K562 (cell line): ENCODE measurements around the gene BCAR3. TPM values are rescaled to one million over a fixed set of nuclear protein-coding genes. Genes with fewer than 3 reads are reported as not detected.

Source experiments
- ATAC-seq: fragments of 200-7000 bp; cut with Tn5 transposase; 3 replicates; pipeline ENCODE4 v1.9.1; 2020; ENCODE audit warnings: moderate library complexity
- BruUV-seq: library from RNA; stranded (reverse); fragments of 400-500 nt; replicated peaks from 2 replicates; lab custom pipeline; 2021; lab: Mats Ljungman, UMichigan
- CTCF ChIA-PET: fragments of 300-600 bp; formaldehyde crosslinking; extraction: SDS; loops from one replicate; lab custom pipeline; 2021; ENCODE audit warnings: low intra/inter-chr PET ratio; lab: Yijun Ruan, JAX
- POLR2A ChIA-PET: fragments of 300-600, 350-650 bp; sonication (Branson Sonifier 250); formaldehyde crosslinking; extraction: SDS; loops from one replicate; lab custom pipeline; 2021; ENCODE audit warnings: antibody characterized with exemption, inconsistent platforms; lab: Yijun Ruan, JAX
- DNase-seq, 4 experiments: peaks; one replicate each; pipeline versions ENCODE4 v3.0.0 to v3.0.0-alpha.2; 2011 to 2018; ENCODE audit warnings: low spot score in 3 of 4, mixed read lengths in 3 of 4; ENCODE audit errors: extremely low read depth in 1 of 4
- FAIRE-seq: peaks from 2 replicates; lab custom pipeline; 2011; peaks lifted over from hg19 to GRCh38; lab: Jason Lieb, UNC
- H2AFZ ChIP-seq: 2 replicates; pipeline ENCODE4 v1.6.0; 2011; ENCODE audit warnings: low read depth, low read length, control low read depth, inconsistent platforms
- H3K27ac ChIP-seq: fragments of 200-600 bp; 3 replicates; pipeline ENCODE4 v1.8.0; 2011; ENCODE audit warnings: low read depth, mild to moderate bottlenecking, control low read depth, inconsistent platforms, low read length, moderate library complexity, mixed read lengths; ENCODE audit errors: extremely low read depth
- H3K27me3 ChIP-seq, 2 experiments: fragments of 300-600 bp in 1 of 2; 2 replicates in 1 of 2; 3 replicates in 1 of 2; pipeline versions ENCODE4 v1.6.0 to v1.8.0; 2011; ENCODE audit warnings: inconsistent platforms in 2 of 2, low read length in 2 of 2, mild to moderate bottlenecking in 1 of 2, mixed read lengths in 1 of 2, moderate library complexity in 1 of 2; ENCODE audit not compliant: control insufficient read depth in 2 of 2, insufficient read depth in 2 of 2
- H3K36me3 ChIP-seq: fragments of 300-600 bp; 3 replicates; pipeline ENCODE4 v1.8.0; 2011; ENCODE audit warnings: mild to moderate bottlenecking, low read length, inconsistent platforms; ENCODE audit not compliant: control insufficient read depth, insufficient read depth
- H3K4me1 ChIP-seq, 2 experiments: fragments of 200-600 bp in 1 of 2; replicated peaks in 1 of 2; 2 replicates in 1 of 2; 3 replicates in 1 of 2; pipeline versions ENCODE4 v1.5.1 to v1.8.0; 2011; ENCODE audit warnings: inconsistent platforms in 2 of 2, low read length in 2 of 2, mild to moderate bottlenecking in 1 of 2, mixed read lengths in 1 of 2, moderate library complexity in 1 of 2; ENCODE audit not compliant: control insufficient read depth in 2 of 2, insufficient read depth in 2 of 2
- H3K4me2 ChIP-seq: 2 replicates; pipeline ENCODE4 v1.6.1; 2011; ENCODE audit warnings: low read length, control low read depth, inconsistent platforms, mixed read lengths; ENCODE audit not compliant: insufficient read depth
- H3K4me3 ChIP-seq: fragments of 200-600 bp; sonication (generic), shearing (Covaris generic); 2 replicates; pipeline ENCODE4 v1.5.1; 2016; ENCODE audit warnings: control low read depth, inconsistent platforms
- H3K79me2 ChIP-seq: fragments of 200-600 bp; 3 replicates; pipeline ENCODE4 v1.8.0; 2011; ENCODE audit warnings: low read length, inconsistent platforms; ENCODE audit not compliant: control insufficient read depth, insufficient read depth
- H3K9ac ChIP-seq, 2 experiments: 2 replicates each; pipeline versions ENCODE4 v1.6.0 to v1.6.1; 2011; ENCODE audit warnings: low read depth in 2 of 2, low read length in 2 of 2, control low read depth in 1 of 2, inconsistent platforms in 1 of 2, mild to moderate bottlenecking in 1 of 2, mixed read lengths in 1 of 2; ENCODE audit not compliant: insufficient read depth in 1 of 2
- H3K9me1 ChIP-seq: one replicate; pipeline ENCODE4 v1.6.0; 2011; ENCODE audit warnings: inconsistent platforms, mild to moderate bottlenecking, low read length, moderate library complexity; ENCODE audit not compliant: control insufficient read depth, insufficient read depth
- H3K9me3 ChIP-seq: replicated peaks from 2 replicates; pipeline ENCODE4 v1.5.1; 2011; ENCODE audit warnings: low read depth, low read length, inconsistent platforms; ENCODE audit not compliant: control insufficient read depth, insufficient read depth
- H4K20me1 ChIP-seq: replicated peaks from 2 replicates; pipeline ENCODE4 v1.6.1; 2011; ENCODE audit warnings: low read length, inconsistent platforms, mixed read lengths; ENCODE audit not compliant: control insufficient read depth, insufficient read depth
- E2F5 ChIP-seq: sonication (generic); formaldehyde crosslinking; IDR thresholded peaks from 2 replicates; pipeline ENCODE4 v1.8.0; 2022; ENCODE audit warnings: mild to moderate bottlenecking, missing genetic modification reagents
- FOXJ3 ChIP-seq: sonication (generic); formaldehyde crosslinking; IDR thresholded peaks from 2 replicates; pipeline ENCODE4 v1.4.0; 2020; ENCODE audit warnings: mild to moderate bottlenecking, missing genetic modification reagents
- FUS ChIP-seq: fragments of 200-400 bp; formaldehyde crosslinking; optimal IDR thresholded peaks from 2 replicates; pipeline ENCODE3; 2017; ENCODE audit warnings: low read depth, low read length
- HMG20B ChIP-seq: fragments of 250-450 bp; sonication (Bioruptor Pico); IDR thresholded peaks from 2 replicates; pipeline ENCODE4 v1.5.0; 2021; ENCODE audit warnings: mild to moderate bottlenecking
- MED1 ChIP-seq: sonication (generic); formaldehyde crosslinking; IDR thresholded peaks from 2 replicates; pipeline ENCODE4 v1.8.1; 2023; ENCODE audit warnings: missing genetic modification reagents, borderline replicate concordance
- NFIC ChIP-seq: fragments of 450-650 bp; IDR thresholded peaks from 2 replicates; pipeline ENCODE4 v1.6.1; 2017; ENCODE audit warnings: mild to moderate bottlenecking, inconsistent platforms
- NFIX ChIP-seq: fragments of 250-450 bp; sonication (Bioruptor Pico); IDR thresholded peaks from 2 replicates; pipeline ENCODE4 v1.4.0; 2020; ENCODE audit warnings: low read depth, mild to moderate bottlenecking, moderate library complexity
- THRA ChIP-seq: fragments of 450-650 bp; IDR thresholded peaks from 2 replicates; pipeline ENCODE4 v1.6.1; 2017; ENCODE audit warnings: mild to moderate bottlenecking, moderate library complexity
- XRCC4 ChIP-seq: IDR thresholded peaks from one replicate; pipeline ENCODE4 v1.6.1; 2011; ENCODE audit not compliant: insufficient read depth, insufficient read length; ENCODE audit errors: extremely low read depth
- ZNF41 ChIP-seq: fragments of 250-450 bp; sonication (Bioruptor Pico); conservative IDR thresholded peaks from 2 replicates; pipeline ENCODE4 v1.4.0; 2020; ENCODE audit warnings: mild to moderate bottlenecking
- ZNF589 ChIP-seq: fragments of 200-800 bp; sonication (Bioruptor generic); IDR thresholded peaks from 2 replicates; pipeline ENCODE4 v1.6.1; 2016; ENCODE audit warnings: low read depth, missing genetic modification characterization, missing compliant biosample characterization
- WGBS: fragments of 100-300 bp; shearing (Covaris generic); methylation state at CpG from one replicate; pipeline ENCODE4 v1.1.6; 2016; ENCODE audit warnings: low coverage, mixed read lengths; ENCODE audit not compliant: insufficient coverage; ENCODE audit errors: missing lambda C conversion rate; 5-methylcytosine and 5-hydroxymethylcytosine counted together
- in situ Hi-C: fragments of 300-500 bp; cut with MboI; formaldehyde crosslinking; loops from 4 replicates; pipeline ENCODE4 v1.15.0; 2018; ENCODE audit warnings: inconsistent platforms, mixed read lengths
- intact Hi-C: fragments of 100-400 bp; cut with micrococcal nuclease; formaldehyde crosslinking; loops from 2 replicates; pipeline ENCODE4 v1.14.2; 2022
- polyA plus RNA-seq, 8 experiments: library from polyadenylated mRNA; depleted of rRNA in 4 of 8; stranded (reverse) in 5 of 8; unstranded in 3 of 8; fragments of >200 nt; fragmentation: Nextera tagmentation in 2 of 8; fragmentation: Illumina TruSeq in 1 of 8; extraction: Ambion mirVana in 2 of 8; extraction: Trizol in 1 of 8; gene quantifications; 2 replicates each; pipeline versions ENCODE4 v1.2.1 to v1.2.3, GENCODE V29; 2011 to 2014; ENCODE audit warnings: inconsistent platforms in 1 of 8, missing spikeins in 1 of 8
- total RNA-seq, 7 experiments: library from RNA; depleted of rRNA in 6 of 7; stranded (reverse); fragments of >200 nt in 6 of 7; fragmentation: Illumina TruSeq in 2 of 7; extraction: Trizol in 2 of 7; gene quantifications; 2 replicates each; pipeline versions ENCODE4 v1.2.1 to v1.2.3, GENCODE V29; 2011 to 2021; ENCODE audit warnings: low replicate concordance in 1 of 7
- TF ChIP-seq, protein P1 (sequence below), 3 experiments: fragments of 200-800 bp in 1 of 3; fragments of 250-450 bp in 1 of 3; fragments of 450-650 bp in 1 of 3; sonication (Bioruptor Pico) in 1 of 3; sonication (Bioruptor generic) in 1 of 3; formaldehyde crosslinking in 1 of 3; IDR thresholded peaks; 2 replicates each; pipeline versions ENCODE4 v1.6.1 to v1.8.0; 2016 to 2022; ENCODE audit warnings: mild to moderate bottlenecking in 2 of 3, missing genetic modification characterization in 2 of 3, missing compliant biosample characterization in 1 of 3, moderate library complexity in 1 of 3
- TF ChIP-seq, protein P2 (sequence below): fragments of 250-450 bp; sonication (Bioruptor Pico); IDR thresholded peaks from 2 replicates; pipeline ENCODE4 v1.5.0; 2020; ENCODE audit warnings: mild to moderate bottlenecking, borderline replicate concordance

The BCAR3 gene
- total and polyA plus RNA-seq, 9 of the 15 experiments (the other 6 are each of a cell fraction or from before 2014, with no cell fraction given), result 1.8 to 6.3 (median 3.8) TPM

- H3K9ac ChIP-seq, result no peak overlapping the region
- H3K4me3 ChIP-seq, result no peak overlapping the region
- peaks cover 0 to 8% of the 10 kb centered on the region in 2 experiments for H3K4me1 ChIP-seq
- H3K9me3 ChIP-seq, result no peaks in the 10 kb centered on the region
- H3K36me3 ChIP-seq, result no peaks in the 10 kb centered on the region
- no peak overlapping the region for H3K27ac ChIP-seq
- FAIRE-seq, result no peak
- 59% methylated on average over 17 of the region's 17 CpGs for WGBS
- BruUV-seq, result no TSS peak
- CTCF ChIA-PET, result no interaction called here
- in situ Hi-C loops (no loop called here), intact Hi-C loops (no loop called here)
- H2AFZ ChIP-seq, result peak overlapping the region; percentile 70
- POLR2A ChIA-PET, result interaction anchor here (0.7 to 0.9 kb wide), 2 partner anchors 25 to 394 kb away, joined by 3 read pairs; no protein-coding TSS in a partner anchor
- H3K9me1 ChIP-seq, result no peaks in the 10 kb centered on the region
- peaks cover 9 to 11% of the 10 kb centered on the region in 2 experiments; a peak in 3 of 5 replicates for H3K27me3 ChIP-seq
- H4K20me1 ChIP-seq, result no peaks in the 10 kb centered on the region
- peak; percentile 79 for ATAC-seq
- H3K79me2 ChIP-seq, result no peaks in the 10 kb centered on the region
- H3K4me2 ChIP-seq, result no peak overlapping the region
- peak; percentile 35 to 66 (median 48) for DNase-seq
- no peak for TF ChIP-seq FOXJ3 (CRISPR knock-in tag)
- TF ChIP-seq FUS, result no peak
- TF ChIP-seq, protein P1, sequence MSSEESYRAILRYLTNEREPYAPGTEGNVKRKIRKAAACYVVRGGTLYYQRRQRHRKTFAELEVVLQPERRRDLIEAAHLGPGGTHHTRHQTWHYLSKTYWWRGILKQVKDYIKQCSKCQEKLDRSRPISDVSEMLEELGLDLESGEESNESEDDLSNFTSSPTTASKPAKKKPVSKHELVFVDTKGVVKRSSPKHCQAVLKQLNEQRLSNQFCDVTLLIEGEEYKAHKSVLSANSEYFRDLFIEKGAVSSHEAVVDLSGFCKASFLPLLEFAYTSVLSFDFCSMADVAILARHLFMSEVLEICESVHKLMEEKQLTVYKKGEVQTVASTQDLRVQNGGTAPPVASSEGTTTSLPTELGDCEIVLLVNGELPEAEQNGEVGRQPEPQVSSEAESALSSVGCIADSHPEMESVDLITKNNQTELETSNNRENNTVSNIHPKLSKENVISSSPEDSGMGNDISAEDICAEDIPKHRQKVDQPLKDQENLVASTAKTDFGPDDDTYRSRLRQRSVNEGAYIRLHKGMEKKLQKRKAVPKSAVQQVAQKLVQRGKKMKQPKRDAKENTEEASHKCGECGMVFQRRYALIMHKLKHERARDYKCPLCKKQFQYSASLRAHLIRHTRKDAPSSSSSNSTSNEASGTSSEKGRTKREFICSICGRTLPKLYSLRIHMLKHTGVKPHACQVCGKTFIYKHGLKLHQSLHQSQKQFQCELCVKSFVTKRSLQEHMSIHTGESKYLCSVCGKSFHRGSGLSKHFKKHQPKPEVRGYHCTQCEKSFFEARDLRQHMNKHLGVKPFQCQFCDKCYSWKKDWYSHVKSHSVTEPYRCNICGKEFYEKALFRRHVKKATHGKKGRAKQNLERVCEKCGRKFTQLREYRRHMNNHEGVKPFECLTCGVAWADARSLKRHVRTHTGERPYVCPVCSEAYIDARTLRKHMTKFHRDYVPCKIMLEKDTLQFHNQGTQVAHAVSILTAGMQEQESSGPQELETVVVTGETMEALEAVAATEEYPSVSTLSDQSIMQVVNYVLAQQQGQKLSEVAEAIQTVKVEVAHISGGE (CRISPR knock-in tag; IDR thresholded peaks at IDR 0.05), result no peak
- TF ChIP-seq ZNF41 (CRISPR knock-in tag), result no peak
- TF ChIP-seq HMG20B (CRISPR knock-in tag), result no peak
- no peak for TF ChIP-seq THRA
- TF ChIP-seq, protein P2, sequence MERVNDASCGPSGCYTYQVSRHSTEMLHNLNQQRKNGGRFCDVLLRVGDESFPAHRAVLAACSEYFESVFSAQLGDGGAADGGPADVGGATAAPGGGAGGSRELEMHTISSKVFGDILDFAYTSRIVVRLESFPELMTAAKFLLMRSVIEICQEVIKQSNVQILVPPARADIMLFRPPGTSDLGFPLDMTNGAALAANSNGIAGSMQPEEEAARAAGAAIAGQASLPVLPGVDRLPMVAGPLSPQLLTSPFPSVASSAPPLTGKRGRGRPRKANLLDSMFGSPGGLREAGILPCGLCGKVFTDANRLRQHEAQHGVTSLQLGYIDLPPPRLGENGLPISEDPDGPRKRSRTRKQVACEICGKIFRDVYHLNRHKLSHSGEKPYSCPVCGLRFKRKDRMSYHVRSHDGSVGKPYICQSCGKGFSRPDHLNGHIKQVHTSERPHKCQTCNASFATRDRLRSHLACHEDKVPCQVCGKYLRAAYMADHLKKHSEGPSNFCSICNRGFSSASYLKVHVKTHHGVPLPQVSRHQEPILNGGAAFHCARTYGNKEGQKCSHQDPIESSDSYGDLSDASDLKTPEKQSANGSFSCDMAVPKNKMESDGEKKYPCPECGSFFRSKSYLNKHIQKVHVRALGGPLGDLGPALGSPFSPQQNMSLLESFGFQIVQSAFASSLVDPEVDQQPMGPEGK (CRISPR knock-in tag), result no peak
- TF ChIP-seq E2F5 (CRISPR knock-in tag), result no peak
- TF ChIP-seq MED1, result no peak
- peak; percentile 80 for TF ChIP-seq NFIX (CRISPR knock-in tag)
- TF ChIP-seq XRCC4, result no peak
- peak; percentile 97 for TF ChIP-seq NFIC
- TF ChIP-seq ZNF589 (CRISPR knock-in tag), result no peak
These were observed 89.7 kb downstream of the BCAR3 start for GRCh38 chr1:93591676-93592550.
